ENCODE data around the gene AJM1.
"Not testable (repeated sequence)": the region's sequence is repeated elsewhere in the genome, so short reads cannot be mapped to it uniquely, and the experiment has no call there.

Gene AJM1

GRCh38 chr9:136831720-136832104, 10.6 kb upstream of the AJM1 start:
- no peak for DNase-seq

DNA sequence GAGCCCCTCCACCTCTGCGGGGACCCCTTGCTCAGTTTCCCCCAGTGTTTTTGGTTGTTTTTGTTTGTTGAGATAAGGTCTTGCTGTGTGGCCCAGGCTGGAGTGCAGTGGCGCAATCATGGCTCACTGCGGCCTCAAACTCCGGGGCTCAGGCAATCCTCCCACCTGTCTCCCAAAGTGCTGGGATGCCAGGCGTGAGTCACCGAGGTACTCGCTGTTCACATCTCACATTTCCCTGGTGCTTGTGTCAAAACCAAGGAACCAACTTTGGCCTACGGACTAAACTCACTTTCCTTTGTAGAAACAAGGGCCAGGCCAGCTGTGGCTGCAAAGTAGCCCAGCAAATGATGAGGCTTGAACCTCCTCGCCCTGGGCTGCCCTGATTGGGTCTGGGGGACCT, 9.7 kb upstream of the AJM1 start:
- DNase-seq, result no peak

DNA sequence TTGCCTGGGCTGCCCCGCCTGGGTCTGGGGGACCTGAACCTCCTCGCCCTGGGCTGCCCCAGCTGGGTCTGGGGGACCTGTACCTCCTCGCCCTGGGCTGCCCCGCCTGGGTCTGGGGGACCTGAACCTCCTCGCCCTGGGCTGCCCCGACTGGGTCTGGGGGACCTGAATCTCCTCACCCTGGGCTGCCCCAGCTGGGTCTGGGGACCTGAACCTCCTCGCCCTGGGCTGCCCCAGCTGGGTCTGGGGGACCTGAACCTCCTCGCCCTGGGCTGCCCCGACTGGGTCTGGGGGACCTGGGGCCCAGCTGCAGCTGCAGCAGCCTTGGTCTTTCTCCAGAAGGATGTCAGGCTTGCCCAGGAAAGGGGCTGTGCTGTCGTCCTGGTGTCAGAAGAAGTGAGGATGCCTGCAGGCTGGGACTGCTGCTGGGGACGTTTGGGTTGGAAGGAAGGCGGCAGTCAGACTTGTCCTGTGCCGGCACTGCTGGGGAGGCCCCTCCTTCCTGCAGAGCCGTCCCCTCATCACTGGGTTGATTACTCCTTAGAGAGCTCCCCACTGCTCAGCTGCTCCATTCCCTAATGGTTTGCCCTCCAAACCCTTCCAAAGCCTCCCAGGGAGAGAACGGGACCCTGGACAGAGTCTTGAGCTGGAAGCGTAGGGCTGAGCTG, 8.8 kb upstream of the AJM1 start:
- not testable (repeated sequence) for DNase-seq

DNA sequence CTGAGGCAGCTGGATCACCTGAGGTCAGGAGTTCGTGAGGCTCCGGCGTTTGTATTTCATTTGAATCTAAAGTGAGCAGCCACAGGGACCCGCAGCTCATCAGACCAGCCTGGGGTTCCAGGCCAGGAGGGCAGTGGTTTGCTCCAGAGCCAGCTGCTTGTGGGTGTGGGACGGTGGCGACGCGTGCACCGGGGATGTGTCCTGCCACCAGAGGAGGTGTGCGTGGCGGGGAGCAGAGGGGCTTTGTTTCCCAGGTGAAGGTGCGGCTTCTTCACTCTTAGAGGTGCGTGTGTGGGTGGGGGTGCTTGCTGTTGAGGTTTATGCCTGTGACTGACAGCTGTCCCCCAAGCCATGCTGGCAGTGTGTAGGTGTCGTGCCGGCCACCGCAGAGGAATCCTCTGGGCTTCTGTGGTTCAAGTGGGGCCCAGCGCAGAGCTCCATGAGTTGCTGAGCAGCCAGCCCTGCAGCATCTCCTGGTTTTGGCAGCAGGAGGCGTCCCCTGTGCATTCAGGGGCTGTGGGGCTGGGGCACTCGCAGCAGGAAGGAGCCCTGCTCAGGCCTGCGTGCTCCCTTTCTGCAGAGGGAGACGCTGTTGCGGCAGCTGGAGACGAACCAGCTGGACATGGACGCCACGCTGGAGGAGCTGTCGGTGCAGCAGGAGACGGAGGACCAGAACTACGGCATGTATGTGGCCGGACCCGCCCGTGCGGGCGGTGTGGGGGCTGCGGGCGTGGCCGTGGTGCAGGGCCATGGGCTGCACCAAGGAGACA, 6.9 kb upstream of the AJM1 start:
- no peak for DNase-seq

- DNase-seq, result no peak
Observed at GRCh38 chr9:136835932-136836904, 6.1 kb upstream of the AJM1 start.

- no peak for DNase-seq
Observed at GRCh38 chr9:136837146-136837855, 5.0 kb upstream of the AJM1 start.

DNA sequence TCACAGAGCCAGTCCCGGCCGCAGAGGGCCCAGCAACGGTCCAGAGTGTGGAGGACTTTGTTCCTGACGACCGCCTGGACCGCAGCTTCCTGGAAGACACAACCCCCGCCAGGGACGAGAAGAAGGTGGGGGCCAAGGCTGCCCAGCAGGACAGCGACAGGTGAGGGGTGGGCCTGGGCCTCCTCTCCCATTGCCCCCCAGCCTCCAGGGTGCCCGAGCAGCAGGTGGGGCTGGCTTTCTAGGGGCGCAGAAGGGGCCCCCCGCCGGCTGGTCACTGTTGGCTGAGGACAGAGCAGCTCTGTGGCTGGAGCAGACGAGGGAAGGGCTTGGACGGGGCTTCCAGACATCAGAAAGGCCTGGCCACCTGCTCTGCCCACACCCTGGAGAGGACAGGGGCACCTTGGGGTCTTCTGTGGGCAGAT, 4.4 kb upstream of the AJM1 start:
- DNase-seq, result not testable (repeated sequence)

- no peak for DNase-seq
Observed at GRCh38 chr9:136838314-136839228, 3.7 kb upstream of the AJM1 start.

- no peak for DNase-seq
Observed at GRCh38 chr9:136839229-136840139, 2.8 kb upstream of the AJM1 start.

GRCh38 chr9:136840140-136840876, 2.0 kb upstream of the AJM1 start:
- no peak for DNase-seq

DNA sequence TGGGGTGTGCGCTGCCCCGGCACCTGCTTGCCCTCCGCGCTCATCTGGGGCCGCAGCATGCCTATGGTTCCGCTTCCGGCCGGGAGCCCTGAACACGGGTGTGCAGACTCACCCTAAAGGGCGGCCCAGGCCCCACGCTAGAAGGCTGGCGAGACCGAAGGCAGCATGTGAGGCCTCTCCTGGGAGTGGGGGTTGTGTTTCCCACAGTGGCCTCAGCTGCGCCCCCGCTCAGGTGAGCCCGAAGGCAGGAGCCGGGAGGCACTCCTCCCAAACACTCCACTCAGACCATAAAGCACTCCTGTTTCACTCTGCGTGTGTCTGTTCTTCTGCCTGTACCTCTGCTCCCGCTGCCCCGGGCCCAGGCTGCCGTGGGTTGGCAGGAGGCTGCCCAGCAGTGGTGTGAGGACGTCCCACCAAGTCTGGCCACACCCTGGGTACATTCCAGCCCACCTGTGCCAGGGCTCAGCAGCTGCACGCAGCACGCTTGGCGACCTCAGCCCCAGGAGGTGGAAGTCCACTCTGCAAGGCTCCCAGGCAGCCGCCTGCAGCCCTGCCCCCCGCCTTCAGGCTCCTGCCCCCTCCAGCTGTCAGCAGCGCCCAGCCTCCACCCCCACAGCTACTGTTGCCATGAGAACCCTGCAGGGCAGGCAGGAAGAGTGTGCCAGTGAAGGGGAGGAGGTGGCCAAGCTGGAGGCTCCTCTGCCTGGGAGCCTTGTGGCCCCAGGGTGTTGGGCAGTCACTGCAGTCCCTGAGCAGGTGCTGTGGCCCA, 1.2 kb upstream of the AJM1 start:
- peak; percentile 71 for DNase-seq

DNA sequence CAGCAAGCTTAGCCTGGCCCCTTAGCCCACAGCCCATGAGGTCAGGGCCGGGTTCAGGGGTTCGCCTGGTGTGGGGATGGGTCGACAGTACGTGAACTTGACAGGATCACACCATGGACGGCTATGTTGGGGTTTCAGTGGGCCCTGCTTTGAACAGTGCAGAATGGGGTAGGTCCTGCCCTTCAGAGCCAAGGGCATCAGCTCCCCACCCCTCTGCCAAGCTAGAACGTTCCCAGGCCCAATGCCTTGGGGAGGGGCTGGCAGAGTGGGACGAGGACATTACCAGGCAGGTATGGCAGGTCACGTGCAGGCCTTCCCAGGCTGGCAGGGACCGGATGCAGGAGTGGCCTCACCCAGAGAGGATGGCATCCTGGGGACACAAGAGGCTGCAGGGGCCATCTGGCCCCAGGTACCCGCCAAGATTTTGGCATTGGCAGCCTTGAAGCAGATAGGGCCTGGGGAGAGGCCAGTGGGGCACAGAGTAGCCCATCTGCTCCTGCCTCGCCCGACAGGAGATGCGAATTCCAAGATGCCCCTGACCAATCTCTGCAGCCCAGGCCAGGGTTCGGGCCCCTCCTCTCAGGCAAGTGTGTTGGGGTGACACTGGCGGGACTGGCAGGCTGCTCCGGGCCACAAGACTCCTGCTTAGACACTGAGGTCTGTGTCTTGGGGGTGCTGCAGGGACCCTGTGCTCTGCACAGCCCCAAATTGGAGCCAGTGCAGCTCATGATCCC, 465 bp upstream of the AJM1 start:
- DNase-seq, result not testable (repeated sequence)

GRCh38 chr9:136843159-136843800, 1.0 kb downstream of the AJM1 start:
- not testable (repeated sequence) for DNase-seq

DNA sequence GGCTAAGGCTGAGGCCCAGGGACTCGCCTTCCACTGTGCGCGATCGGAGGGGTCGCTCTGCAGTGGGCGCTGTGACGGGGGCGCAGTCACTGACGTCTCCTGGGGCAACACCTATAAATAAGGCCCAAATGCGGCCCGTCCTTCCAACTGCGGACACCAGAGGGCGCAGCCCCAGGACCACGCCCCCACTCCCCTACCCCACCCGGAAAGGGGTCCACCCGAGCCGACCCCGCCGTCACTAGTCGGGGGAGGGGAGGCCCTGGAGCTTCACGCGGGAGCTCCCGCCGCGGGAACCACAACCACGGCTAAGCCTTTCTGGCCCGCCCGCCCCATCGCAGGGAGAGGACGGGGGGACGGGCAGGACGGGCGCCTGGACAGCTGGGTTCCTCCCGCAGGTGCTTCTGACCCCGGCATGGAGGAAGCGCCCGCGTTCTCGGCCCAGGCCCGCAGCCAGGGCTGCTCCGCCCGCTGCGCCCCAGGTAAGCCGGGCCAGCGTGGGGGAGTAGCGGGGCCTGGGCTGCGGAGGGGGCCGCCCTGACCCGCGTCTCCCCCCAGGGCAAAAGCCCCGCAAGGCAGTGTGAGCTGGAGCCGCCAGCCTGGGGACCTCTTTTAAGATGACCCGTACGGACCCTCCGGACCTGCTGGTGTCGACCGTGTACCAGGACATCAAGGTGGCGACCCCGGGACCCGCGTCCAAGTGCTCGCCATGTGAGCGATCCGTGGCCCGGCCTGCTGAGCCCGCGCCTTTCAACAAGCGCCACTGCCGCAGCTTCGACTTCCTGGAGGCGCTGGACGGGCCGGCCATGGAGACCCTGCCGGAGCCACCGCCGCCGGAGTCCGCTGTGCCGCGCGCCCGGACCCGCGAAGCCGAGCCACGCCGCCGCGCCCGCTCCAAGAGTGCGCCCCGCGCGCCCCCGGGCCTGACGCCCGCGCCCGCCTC, 1.8 kb downstream of the AJM1 start:
- not testable (repeated sequence) for DNase-seq

DNA sequence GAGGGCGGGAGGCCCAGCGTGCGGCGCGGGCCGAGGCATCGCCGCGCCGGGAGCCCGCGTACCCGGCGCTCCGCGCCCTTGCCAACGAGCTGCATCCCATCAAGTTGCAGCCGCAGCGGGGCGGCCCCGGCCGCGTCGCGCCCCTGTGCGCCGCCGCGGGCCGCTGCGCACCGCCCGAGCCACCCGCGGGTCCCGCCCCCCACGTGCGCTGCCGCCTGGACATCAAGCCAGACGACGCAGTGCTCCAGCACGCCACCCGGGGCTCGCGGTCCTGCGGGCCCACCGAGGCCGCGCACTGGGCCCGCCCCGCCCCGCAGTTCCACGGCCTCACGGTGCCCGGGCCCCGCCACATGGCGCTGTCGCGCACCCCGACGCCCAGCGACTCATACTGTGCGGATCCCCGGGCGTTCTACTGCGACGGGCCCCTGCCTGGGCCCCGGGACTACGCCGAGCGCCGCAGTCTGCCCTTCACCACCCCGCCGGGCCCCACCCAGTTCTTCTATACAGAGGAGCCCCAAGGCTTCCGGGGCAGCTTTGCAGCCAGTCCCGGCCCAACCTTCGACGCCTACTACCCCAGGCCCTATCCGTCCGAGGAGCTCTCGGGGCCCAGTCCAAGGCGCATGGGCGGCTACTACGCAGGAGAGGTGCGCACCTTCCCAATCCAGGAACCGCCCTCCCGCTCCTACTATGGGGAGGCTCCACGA, 2.6 kb downstream of the AJM1 start:
- DNase-seq, result no peak
